SU-DHL-6 (cell line): ENCODE results near the gene HINT1.

Experiments
- H2AFZ ChIP-seq: fragments of 200-600 bp; sonication (generic); 2 replicates; pipeline ENCODE4 v1.6.1; 2014; ENCODE audit warnings: low read depth, mild to moderate bottlenecking, moderate library complexity, mixed read lengths, antibody characterized with exemption, low read length; ENCODE audit not compliant: severe bottlenecking
- H3F3A ChIP-seq: fragments of 200-600 bp; shearing (Covaris generic); 2 replicates; pipeline ENCODE4 v1.6.0; 2016; ENCODE audit warnings: antibody characterized with exemption, mild to moderate bottlenecking; ENCODE audit not compliant: insufficient read depth
- H3K27ac ChIP-seq: fragments of 200-600 bp; sonication (generic); 2 replicates; pipeline ENCODE4 v1.5.1; 2016; ENCODE audit warnings: low read depth, mild to moderate bottlenecking, low read length, moderate library complexity, mixed read lengths
- H3K27me3 ChIP-seq: fragments of 200-600 bp; sonication (generic), shearing (Covaris generic); 2 replicates; pipeline ENCODE4 v1.6.0; 2014; ENCODE audit warnings: mild to moderate bottlenecking, low read length
- H3K36me3 ChIP-seq: fragments of 200-600 bp; sonication (generic); 2 replicates; pipeline ENCODE4 v1.6.1; 2014; ENCODE audit warnings: mild to moderate bottlenecking, low read length, mixed read lengths
- H3K4me2 ChIP-seq: fragments of 300-600, 200-600 bp; shearing (Covaris generic), sonication (generic); 2 replicates; pipeline ENCODE4 v1.6.0; 2014; ENCODE audit warnings: low read length, low read depth, mild to moderate bottlenecking; ENCODE audit not compliant: poor library complexity, severe bottlenecking
- H3K4me3 ChIP-seq: fragments of 200-600 bp; sonication (generic); 2 replicates; pipeline ENCODE4 v1.5.1; 2014; ENCODE audit warnings: antibody characterized with exemption, low read length, mild to moderate bottlenecking, mixed read lengths; ENCODE audit not compliant: insufficient read depth, poor library complexity, severe bottlenecking
- H3K79me2 ChIP-seq: fragments of 200-600 bp; sonication (generic); 2 replicates; pipeline ENCODE4 v1.6.1; 2014; ENCODE audit warnings: mild to moderate bottlenecking, low read length, moderate library complexity; ENCODE audit not compliant: insufficient read depth
- H3K9ac ChIP-seq: fragments of 200-600 bp; sonication (generic); 2 replicates; pipeline ENCODE4 v1.7.0; 2014; ENCODE audit warnings: mild to moderate bottlenecking, low read length
- H3K9me2 ChIP-seq: fragments of 200-600 bp; sonication (generic); replicated peaks from 2 replicates; pipeline ENCODE4 v1.6.1; 2014; ENCODE audit warnings: low read length; ENCODE audit not compliant: insufficient read depth
- H3K9me3 ChIP-seq: fragments of 200-600 bp; sonication (generic); 2 replicates; pipeline ENCODE4 v1.6.1; 2014; ENCODE audit warnings: low read length, mixed read lengths; ENCODE audit not compliant: insufficient read depth
- H4K20me1 ChIP-seq: fragments of 200-600 bp; sonication (generic); 2 replicates; pipeline ENCODE4 v1.6.1; 2014; ENCODE audit warnings: low read depth, mild to moderate bottlenecking, antibody characterized with exemption, low read length, moderate library complexity, mixed read lengths
- EZH2phosphoT487 ChIP-seq: fragments of 200-600 bp; sonication (generic), shearing (Covaris generic); conservative IDR thresholded peaks from 2 replicates; pipeline ENCODE4 v1.6.1; 2018; ENCODE audit warnings: mild to moderate bottlenecking, antibody characterized with exemption, low read length, moderate library complexity, mixed read lengths
- TF ChIP-seq, protein P1 (sequence below): fragments of 200-600 bp; sonication (generic); IDR thresholded peaks from one replicate; pipeline ENCODE4 v1.5.1; 2017; ENCODE audit warnings: antibody characterized with exemption, mild to moderate bottlenecking, low read length, moderate library complexity; ENCODE audit not compliant: insufficient read depth, poor library complexity, severe bottlenecking

The HINT1 gene

DNA sequence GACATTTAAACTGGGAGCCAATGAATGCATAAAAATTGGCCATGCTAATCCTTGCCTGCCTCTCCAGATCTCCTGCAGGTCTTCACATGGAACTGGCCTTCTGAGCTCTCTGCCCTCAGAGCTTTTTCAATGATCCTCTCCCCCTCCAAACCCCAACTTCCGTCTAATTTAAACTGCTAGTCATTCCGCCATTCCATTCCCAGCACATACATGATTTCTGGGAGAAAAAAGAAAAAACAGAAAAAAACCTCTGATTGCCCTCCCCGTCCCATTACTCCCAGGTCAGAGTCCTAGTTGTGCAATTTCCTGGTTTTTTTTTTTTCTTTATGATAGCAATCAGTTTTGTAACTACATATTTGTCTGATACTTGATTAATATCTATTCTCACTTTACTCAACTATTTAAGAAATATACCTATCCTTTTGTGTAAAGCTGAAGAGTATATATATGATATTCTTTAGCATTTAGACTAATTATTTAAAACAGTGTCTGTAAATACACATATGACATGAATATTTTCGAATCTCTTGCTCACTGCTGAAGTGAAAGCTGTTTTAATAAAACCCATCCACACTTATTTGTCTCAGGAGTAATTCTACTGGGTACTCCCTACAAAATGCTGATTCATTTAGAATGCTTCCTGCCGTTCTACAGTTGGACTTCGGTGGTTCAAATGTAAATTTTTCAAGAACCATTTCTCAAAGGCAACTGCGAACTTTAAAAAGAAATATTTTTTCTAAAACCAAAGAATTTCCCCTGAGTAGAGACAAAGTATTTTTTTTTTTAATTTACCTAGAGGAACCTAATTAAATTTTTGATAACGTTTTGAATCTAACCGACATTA is 1.6 kb downstream of the HINT1 start:
- peaks cover 34% of the 10 kb centered on the region; the same call in 1 of the 2 replicates for H3K36me3 ChIP-seq
- H3K9me3 ChIP-seq, result no peaks in the 10 kb centered on the region
- peak overlapping the region; percentile 98 for H3K9ac ChIP-seq
- H3F3A ChIP-seq, result peaks cover 12% of the 10 kb centered on the region; the same call in 1 of the 2 replicates
- peaks cover 53% of the 10 kb centered on the region for H3K79me2 ChIP-seq
- peak overlapping the region; percentile 86 for H3K4me3 ChIP-seq
- H3K27me3 ChIP-seq, result no peaks in the 10 kb centered on the region
- H2AFZ ChIP-seq, result no peak overlapping the region
- TF ChIP-seq EZH2phosphoT487, result no peak
- TF ChIP-seq, protein P1, sequence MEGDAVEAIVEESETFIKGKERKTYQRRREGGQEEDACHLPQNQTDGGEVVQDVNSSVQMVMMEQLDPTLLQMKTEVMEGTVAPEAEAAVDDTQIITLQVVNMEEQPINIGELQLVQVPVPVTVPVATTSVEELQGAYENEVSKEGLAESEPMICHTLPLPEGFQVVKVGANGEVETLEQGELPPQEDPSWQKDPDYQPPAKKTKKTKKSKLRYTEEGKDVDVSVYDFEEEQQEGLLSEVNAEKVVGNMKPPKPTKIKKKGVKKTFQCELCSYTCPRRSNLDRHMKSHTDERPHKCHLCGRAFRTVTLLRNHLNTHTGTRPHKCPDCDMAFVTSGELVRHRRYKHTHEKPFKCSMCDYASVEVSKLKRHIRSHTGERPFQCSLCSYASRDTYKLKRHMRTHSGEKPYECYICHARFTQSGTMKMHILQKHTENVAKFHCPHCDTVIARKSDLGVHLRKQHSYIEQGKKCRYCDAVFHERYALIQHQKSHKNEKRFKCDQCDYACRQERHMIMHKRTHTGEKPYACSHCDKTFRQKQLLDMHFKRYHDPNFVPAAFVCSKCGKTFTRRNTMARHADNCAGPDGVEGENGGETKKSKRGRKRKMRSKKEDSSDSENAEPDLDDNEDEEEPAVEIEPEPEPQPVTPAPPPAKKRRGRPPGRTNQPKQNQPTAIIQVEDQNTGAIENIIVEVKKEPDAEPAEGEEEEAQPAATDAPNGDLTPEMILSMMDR, result no peak
- no peaks in the 10 kb centered on the region for H3K9me2 ChIP-seq
- H3K4me2 ChIP-seq, result peak overlapping the region; percentile 98
- peak overlapping the region; percentile 79 for H3K27ac ChIP-seq
- H4K20me1 ChIP-seq, result peaks cover 12% of the 10 kb centered on the region; the same call in 1 of the 2 replicates

DNA sequence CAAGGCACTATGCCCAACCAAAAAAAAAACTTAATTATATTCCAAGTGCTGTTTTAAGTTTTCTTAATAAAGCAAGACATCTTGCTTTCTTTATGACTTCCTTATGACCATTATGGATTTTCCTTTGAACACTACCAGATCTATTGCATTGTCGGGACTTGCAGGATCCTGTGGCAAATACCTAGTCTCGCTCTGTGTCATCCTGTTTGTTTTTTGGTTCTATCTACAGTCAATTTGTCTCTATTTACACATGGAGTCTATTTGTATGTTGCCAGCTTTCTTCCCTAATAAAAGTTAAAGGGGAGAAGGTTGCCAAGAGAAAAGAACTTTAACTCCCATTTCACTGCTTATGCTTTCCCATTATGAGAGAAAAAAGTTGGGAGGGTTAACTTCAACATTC is 4.9 kb downstream of the HINT1 start:
- Histone ChIP-seq H3K27ac (no peak overlapping the region), H3K27me3 (no peaks in the 10 kb centered on the region), H2AFZ (no peak overlapping the region), H3K9me2 (no peaks in the 10 kb centered on the region), H3K9ac (no peak overlapping the region), H3K9me3 (no peaks in the 10 kb centered on the region), H3K4me3 (no peak overlapping the region), H3K4me2 (no peak overlapping the region), H3K79me2 (peaks cover 53% of the 10 kb centered on the region), H3K36me3 (peaks cover 35% of the 10 kb centered on the region; the same call in 1 of the 2 replicates), H3F3A (peaks cover 24% of the 10 kb centered on the region), H4K20me1 (peaks cover 12% of the 10 kb centered on the region; the same call in 1 of the 2 replicates)
- no peak for TF ChIP-seq EZH2phosphoT487
- TF ChIP-seq, protein P1, result no peak

DNA sequence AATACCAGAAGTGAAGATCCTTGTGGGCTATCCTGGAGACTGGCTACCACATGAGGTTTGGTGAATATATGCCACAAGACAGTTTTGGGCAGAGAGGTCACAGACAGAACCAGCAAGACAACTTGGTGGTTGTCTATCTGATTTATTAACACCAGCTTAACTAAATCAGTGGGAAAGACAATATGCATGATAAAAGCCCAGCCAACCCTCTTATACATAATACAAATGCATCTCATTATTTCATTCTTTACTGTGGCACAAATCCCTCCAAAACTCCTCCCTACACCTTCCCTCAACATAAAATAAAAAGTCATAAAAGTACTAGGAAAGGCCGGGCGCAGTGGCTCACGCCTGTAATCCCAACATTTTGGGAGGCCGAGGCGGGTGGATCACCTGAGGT is 8.1 kb downstream of the HINT1 start:
- no peaks in the 10 kb centered on the region for H3K9me3 ChIP-seq
- no peaks in the 10 kb centered on the region for H3K27me3 ChIP-seq
- H3K4me2 ChIP-seq, result no peak overlapping the region
- peaks cover 22% of the 10 kb centered on the region for H3K79me2 ChIP-seq
- no peak overlapping the region for H3K4me3 ChIP-seq
- no peaks in the 10 kb centered on the region for H4K20me1 ChIP-seq
- TF ChIP-seq EZH2phosphoT487, result no peak
- TF ChIP-seq, protein P1, result no peak
- H3K27ac ChIP-seq, result no peak overlapping the region
- H2AFZ ChIP-seq, result no peak overlapping the region
- H3K9me2 ChIP-seq, result no peaks in the 10 kb centered on the region
- H3K9ac ChIP-seq, result no peak overlapping the region
- H3K36me3 ChIP-seq, result peaks cover 29% of the 10 kb centered on the region; the same call in 1 of the 2 replicates
- H3F3A ChIP-seq, result peaks cover 21% of the 10 kb centered on the region
